GM04503 (cell line): ENCODE results near the gene NBPF14.
"Not testable (repeated sequence)": the region's sequence is repeated elsewhere in the genome, so short reads cannot be mapped to it uniquely, and the experiment has no call there.

Experiments used
- DNase-seq: peaks from one replicate; pipeline ENCODE4 v3.0.0-alpha.2; 2012; ENCODE audit warnings: low read depth

The NBPF14 gene

GRCh38 chr1:148595911-148596310, at the start of gene NBPF14:
Gene NBPF14, minus strand, starts transcription at chr1:148596011. Its CDS starts 294 bp downstream, at chr1:148595717.
- not testable (repeated sequence) for DNase-seq

- DNase-seq, result not testable (repeated sequence)
Observed at GRCh38 chr1:148625451-148625850, 29.6 kb upstream of the NBPF14 start.

- DNase-seq, result not testable (repeated sequence)
Observed at GRCh38 chr1:148618216-148618615, 22.4 kb upstream of the NBPF14 start.

GRCh38 chr1:148605266-148605665, 9.5 kb upstream of the NBPF14 start:
- not testable (repeated sequence) for DNase-seq

- DNase-seq, result not testable (repeated sequence)
Observed at GRCh38 chr1:148595360-148595759, 451 bp downstream of the NBPF14 start.

GRCh38 chr1:148591098-148591497, 4.7 kb downstream of the NBPF14 start:
- DNase-seq, result not testable (repeated sequence)

- DNase-seq, result not testable (repeated sequence)
Observed at GRCh38 chr1:148532158-148532557, 63.7 kb downstream of the NBPF14 start.

GRCh38 chr1:148529101-148529567, 66.7 kb downstream of the NBPF14 start:
- peak; percentile 25 for DNase-seq

GRCh38 chr1:148528591-148528990, 67.2 kb downstream of the NBPF14 start:
- DNase-seq, result not testable (repeated sequence)

- DNase-seq, result not testable (repeated sequence)
Observed at GRCh38 chr1:148526587-148526986, 69.2 kb downstream of the NBPF14 start.

GRCh38 chr1:148523205-148524144, 72.3 kb downstream of the NBPF14 start:
- DNase-seq, result not testable (repeated sequence)

- DNase-seq, result peak; percentile 83
Observed at GRCh38 chr1:148522561-148523204, 73.1 kb downstream of the NBPF14 start.

- peak; percentile 35 for DNase-seq
Observed at GRCh38 chr1:148522072-148522471, 73.7 kb downstream of the NBPF14 start.

- not testable (repeated sequence) for DNase-seq
Observed at GRCh38 chr1:148514310-148514709, 81.5 kb downstream of the NBPF14 start.

- DNase-seq, result not testable (repeated sequence)
Observed at GRCh38 chr1:148512571-148513184, 83.1 kb downstream of the NBPF14 start.

GRCh38 chr1:148493933-148494332, 101.9 kb downstream of the NBPF14 start:
- not testable (repeated sequence) for DNase-seq

GRCh38 chr1:148483029-148483428, 112.8 kb downstream of the NBPF14 start, which contains the start of gene PPIAL4G:
Gene PPIAL4G, minus strand, starts transcription at chr1:148483302. Its CDS starts 50 bp downstream, at chr1:148483252.
- DNase-seq, result not testable (repeated sequence)
